H1 (cell line): ENCODE data around the gene RRBP1. TPM values are rescaled to one million over a fixed set of nuclear protein-coding genes. Genes with fewer than 3 reads are reported as not detected.

Source experiments
- ASH2L ChIP-seq: fragments of 200-600, 300-600 bp; sonication (generic); IDR thresholded peaks from one replicate; pipeline ENCODE4 v1.7.1; 2017; ENCODE audit warnings: low read length
- ATF2 ChIP-seq: IDR thresholded peaks from 2 replicates; pipeline ENCODE4 v1.6.1; 2012; ENCODE audit warnings: low read length, inconsistent platforms
- CHD2 ChIP-seq: IDR thresholded peaks from 2 replicates; pipeline ENCODE4 v1.6.1; 2012; ENCODE audit warnings: low read length, improper control_type of control experiment
- CHD7 ChIP-seq: fragments of 300-600 bp; sonication (generic); IDR thresholded peaks from 2 replicates; pipeline ENCODE4 v1.7.1; 2012; ENCODE audit warnings: low read length, moderate library complexity, mild to moderate bottlenecking, inconsistent platforms; ENCODE audit not compliant: insufficient replicate concordance
- MAFK ChIP-seq: IDR thresholded peaks from 2 replicates; pipeline ENCODE4 v1.6.1; 2012; ENCODE audit warnings: low read depth, mild to moderate bottlenecking, improper control_type of control experiment, low read length
- TAF7 ChIP-seq: optimal IDR thresholded peaks from 2 replicates; pipeline ENCODE3; 2011; ENCODE audit warnings: low read depth, mild to moderate bottlenecking, inconsistent platforms, low read length, moderate library complexity, borderline replicate concordance
- YY1 ChIP-seq: IDR thresholded peaks from 2 replicates; pipeline ENCODE4 v1.6.1; 2011; ENCODE audit warnings: low read depth, mild to moderate bottlenecking, low read length
- polyA plus RNA-seq, 7 experiments: library from polyadenylated mRNA; depleted of rRNA in 3 of 7; stranded (reverse) in 5 of 7; unstranded in 2 of 7; fragments of >200 nt in 5 of 7; fragments of 200-250 nt in 2 of 7; gene quantifications; 1 replicate in 5 of 7; 2 replicates in 1 of 7; 4 replicates in 1 of 7; pipeline versions ENCODE4 v1.2.1 to v1.2.3, GENCODE V29; 2011 to 2013; ENCODE audit warnings: missing spikeins in 2 of 7, mixed read lengths in 2 of 7
- total RNA-seq: library from RNA; stranded (reverse); fragmentation: NEBNext Ultra II Directional; extraction: Animal tissue kit (Norgen Biotek cat#: 25700); gene quantifications from 2 replicates; pipeline ENCODE4 v1.2.1, GENCODE V29; 2021

RRBP1 gene
- total and polyA plus RNA-seq, 2 of the 8 experiments (the other 6 are each of a cell fraction or from before 2014, with no cell fraction given), result 15.9 to 157 TPM

GRCh38 chr20:17629025-17629424, 53.0 kb downstream of the RRBP1 start (continued):
- no peak for TF ChIP-seq CHD7
- no peak for TF ChIP-seq MAFK
- no peak for TF ChIP-seq ASH2L
- no peak for TF ChIP-seq ATF2
- no peak for TF ChIP-seq CHD2
- no peak for TF ChIP-seq TAF7
- no peak for TF ChIP-seq YY1
